Panc1 (cell line): ENCODE measurements around the gene FHIT. TPM values are rescaled to one million over a fixed set of nuclear protein-coding genes. Genes with fewer than 3 reads are reported as not detected.

Experiments used
- ATAC-seq: fragments of 200-7000 bp; cut with Tn5 transposase; 2 replicates; pipeline ENCODE4 v1.9.1; 2020; ENCODE audit warnings: mild to moderate bottlenecking, moderate library complexity
- BruUV-seq: library from RNA; stranded (reverse); fragments of 400-500 nt; replicated peaks from 2 replicates; lab custom pipeline; 2021; lab: Mats Ljungman, UMichigan
- CTCF ChIA-PET: fragments of 300-600 bp; sonication (Branson Sonifier 250); formaldehyde crosslinking; loops from one replicate; lab custom pipeline; 2022; ENCODE audit warnings: antibody characterized with exemption; lab: Charles Lee
- POLR2A ChIA-PET: fragments of 300-600 bp; sonication (Branson Sonifier 250); formaldehyde crosslinking; loops from one replicate; lab custom pipeline; 2022; ENCODE audit warnings: antibody characterized with exemption; lab: Charles Lee
- DNase-seq: peaks from one replicate; pipeline ENCODE4 v3.0.0-alpha.2; 2010; ENCODE audit warnings: low read depth, low spot score
- H3K27ac ChIP-seq: 2 replicates; pipeline ENCODE4 v1.5.1; 2011; ENCODE audit warnings: mild to moderate bottlenecking, low read length, inconsistent platforms
- H3K27me3 ChIP-seq: fragments of 200-500 bp; sonication (Bioruptor generic); 2 replicates; pipeline ENCODE4 v1.6.0; 2014; ENCODE audit warnings: low read length, inconsistent platforms; ENCODE audit not compliant: control insufficient read depth, insufficient read depth
- H3K36me3 ChIP-seq: fragments of 200-500 bp; sonication (Bioruptor generic); 2 replicates; pipeline ENCODE4 v1.5.1; 2014; ENCODE audit warnings: inconsistent platforms, mild to moderate bottlenecking, low read length, moderate library complexity; ENCODE audit not compliant: control insufficient read depth, insufficient read depth
- H3K4me1 ChIP-seq: 2 replicates; pipeline ENCODE4 v1.5.1; 2011; ENCODE audit warnings: inconsistent platforms, mild to moderate bottlenecking, low read length, moderate library complexity; ENCODE audit not compliant: control insufficient read depth, insufficient read depth
- H3K4me3 ChIP-seq, 2 experiments: 2 replicates each; pipeline ENCODE4 v1.5.1; 2011 to 2012; ENCODE audit warnings: low read depth in 2 of 2, low read length in 2 of 2, mild to moderate bottlenecking in 2 of 2, inconsistent platforms in 1 of 2, moderate library complexity in 1 of 2
- H3K9me3 ChIP-seq: fragments of 200-500 bp; sonication (Bioruptor generic); 2 replicates; pipeline ENCODE4 v1.5.1; 2014; ENCODE audit warnings: low read depth, mild to moderate bottlenecking, inconsistent platforms, low read length, moderate library complexity; ENCODE audit not compliant: control insufficient read depth, insufficient read depth
- CTCF ChIP-seq: fragments of 450-650 bp; IDR thresholded peaks from 2 replicates; pipeline ENCODE4 v1.5.1; 2017; ENCODE audit warnings: mild to moderate bottlenecking
- POLR2AphosphoS5 ChIP-seq: IDR thresholded peaks from 2 replicates; pipeline ENCODE4 v1.6.1; 2012; ENCODE audit warnings: mild to moderate bottlenecking, low read depth, low read length, moderate library complexity
- SIN3A ChIP-seq: IDR thresholded peaks from 2 replicates; pipeline ENCODE4 v1.6.1; 2012; ENCODE audit warnings: low read depth, mild to moderate bottlenecking, low read length, moderate library complexity, borderline replicate concordance; ENCODE audit not compliant: insufficient read depth
- TCF7L2 ChIP-seq: IDR thresholded peaks from 2 replicates; pipeline ENCODE4 v1.6.1; 2011; ENCODE audit warnings: mild to moderate bottlenecking, low read depth, low read length, inconsistent platforms
- in situ Hi-C: cut with HindIII; loops from 2 replicates; pipeline ENCODE4 v1.10.0; 2016; ENCODE audit warnings: low sequenced_read_pairs, low pct_unique_long_range_greater_than_20kb
- intact Hi-C: fragments of 100-400 bp; cut with micrococcal nuclease; formaldehyde crosslinking; loops from one replicate; pipeline ENCODE4 v1.10.0; 2022; ENCODE audit not compliant: unreplicated experiment
- total RNA-seq: library from RNA; stranded (reverse); gene quantifications from one replicate; pipeline ENCODE4 v1.2.1, GENCODE V29; 2021; ENCODE audit not compliant: unreplicated experiment
- TF ChIP-seq, protein P1 (sequence below), 2 experiments: IDR thresholded peaks; 2 replicates each; pipeline ENCODE4 v1.6.1; 2011 to 2012; ENCODE audit warnings: low read depth in 2 of 2, control low read depth in 1 of 2, low read length in 1 of 2, mild to moderate bottlenecking in 1 of 2, moderate library complexity in 1 of 2; ENCODE audit not compliant: insufficient read depth in 1 of 2

FHIT gene
- total RNA-seq, 1 experiment from 2014 or later, result 2.2 TPM

GRCh38 chr3:60421749-60422446 lies 829.4 kb downstream of the FHIT start:
- no peaks in the 10 kb centered on the region for H3K4me1 ChIP-seq
- POLR2A ChIA-PET, result no interaction called here

GRCh38 chr3:60417576-60417975 lies 833.7 kb downstream of the FHIT start:
- in situ Hi-C loops, result no loop called here
- Histone ChIP-seq H3K27ac (no peak overlapping the region), H3K4me1 (no peaks in the 10 kb centered on the region), H3K36me3 (no peaks in the 10 kb centered on the region), H3K4me3 (no peak overlapping the region), H3K9me3 (no peaks in the 10 kb centered on the region), H3K27me3 (no peaks in the 10 kb centered on the region)
- CTCF ChIA-PET, result no interaction called here
- POLR2A ChIA-PET, result no interaction called here
- TF ChIP-seq TCF7L2 (no peak), POLR2AphosphoS5 (no peak), CTCF (no peak), SIN3A (no peak)
- TF ChIP-seq, protein P1, sequence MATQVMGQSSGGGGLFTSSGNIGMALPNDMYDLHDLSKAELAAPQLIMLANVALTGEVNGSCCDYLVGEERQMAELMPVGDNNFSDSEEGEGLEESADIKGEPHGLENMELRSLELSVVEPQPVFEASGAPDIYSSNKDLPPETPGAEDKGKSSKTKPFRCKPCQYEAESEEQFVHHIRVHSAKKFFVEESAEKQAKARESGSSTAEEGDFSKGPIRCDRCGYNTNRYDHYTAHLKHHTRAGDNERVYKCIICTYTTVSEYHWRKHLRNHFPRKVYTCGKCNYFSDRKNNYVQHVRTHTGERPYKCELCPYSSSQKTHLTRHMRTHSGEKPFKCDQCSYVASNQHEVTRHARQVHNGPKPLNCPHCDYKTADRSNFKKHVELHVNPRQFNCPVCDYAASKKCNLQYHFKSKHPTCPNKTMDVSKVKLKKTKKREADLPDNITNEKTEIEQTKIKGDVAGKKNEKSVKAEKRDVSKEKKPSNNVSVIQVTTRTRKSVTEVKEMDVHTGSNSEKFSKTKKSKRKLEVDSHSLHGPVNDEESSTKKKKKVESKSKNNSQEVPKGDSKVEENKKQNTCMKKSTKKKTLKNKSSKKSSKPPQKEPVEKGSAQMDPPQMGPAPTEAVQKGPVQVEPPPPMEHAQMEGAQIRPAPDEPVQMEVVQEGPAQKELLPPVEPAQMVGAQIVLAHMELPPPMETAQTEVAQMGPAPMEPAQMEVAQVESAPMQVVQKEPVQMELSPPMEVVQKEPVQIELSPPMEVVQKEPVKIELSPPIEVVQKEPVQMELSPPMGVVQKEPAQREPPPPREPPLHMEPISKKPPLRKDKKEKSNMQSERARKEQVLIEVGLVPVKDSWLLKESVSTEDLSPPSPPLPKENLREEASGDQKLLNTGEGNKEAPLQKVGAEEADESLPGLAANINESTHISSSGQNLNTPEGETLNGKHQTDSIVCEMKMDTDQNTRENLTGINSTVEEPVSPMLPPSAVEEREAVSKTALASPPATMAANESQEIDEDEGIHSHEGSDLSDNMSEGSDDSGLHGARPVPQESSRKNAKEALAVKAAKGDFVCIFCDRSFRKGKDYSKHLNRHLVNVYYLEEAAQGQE (IDR thresholded peaks at IDR 0.05; ENCODE audit: insufficient read depth in 1 of 2, low read depth in 2 of 2, low read length in 1 of 2), result no peak
- no peak for ATAC-seq
- intact Hi-C loops, result no loop called here
- BruUV-seq, result no TSS peak
- DNase-seq, result no peak

More at GRCh38 chr3:60421749-60422446, 829.4 kb downstream of the FHIT start:
- DNase-seq (no peak), ATAC-seq (no peak)
- Histone ChIP-seq H3K9me3 (no peaks in the 10 kb centered on the region), H3K27me3 (no peaks in the 10 kb centered on the region), H3K4me3 (no peak overlapping the region), H3K27ac (no peak overlapping the region), H3K36me3 (no peaks in the 10 kb centered on the region)
- CTCF ChIA-PET, result no interaction called here
- TF ChIP-seq SIN3A (no peak), POLR2AphosphoS5 (no peak), CTCF (no peak)
- TF ChIP-seq, protein P1 (IDR thresholded peaks at IDR 0.05; ENCODE audit: insufficient read depth in 1 of 2, low read depth in 2 of 2, low read length in 1 of 2), result no peak
- intact Hi-C loops (no loop called here), in situ Hi-C loops (no loop called here)
- no TSS peak for BruUV-seq
